Endometrium (tissue), 2 donors: ENCODE data around the gene HES3.

Source experiments
- FAIRE-seq: peaks from 2 replicates; lab custom pipeline; 2012; peaks lifted over from hg19 to GRCh38; lab: Jason Lieb, UNC
- donor health status: control.
- donor health status: control.

The HES3 gene

GRCh38 chr1:6245869-6246496 lies 2.0 kb downstream of the HES3 start:
- no peak for FAIRE-seq

GRCh38 chr1:6246497-6247467 lies 2.8 kb downstream of the HES3 start:
- no peak for FAIRE-seq

DNA sequence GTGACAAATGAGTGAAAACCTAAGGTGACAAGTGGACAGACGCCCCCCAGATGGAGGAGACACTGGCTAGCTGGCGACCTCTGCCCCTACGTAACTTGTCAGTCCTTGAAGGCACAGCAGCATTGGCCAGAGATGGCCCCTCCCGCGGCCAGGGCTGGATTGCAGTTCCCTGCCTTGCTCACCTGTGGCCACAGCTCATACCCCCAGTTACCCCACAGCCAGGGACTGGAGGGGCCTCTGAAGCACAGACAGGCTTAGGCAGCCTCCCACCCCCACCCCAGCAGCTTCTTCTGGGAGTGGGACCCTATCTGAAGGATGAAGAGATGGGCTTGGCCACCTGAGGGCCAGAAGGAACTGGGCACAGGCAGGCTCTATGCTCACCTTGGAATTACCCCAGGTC lies 3.7 kb downstream of the HES3 start:
- no peak for FAIRE-seq

- FAIRE-seq: no peak
These were observed 4.3 kb downstream of the HES3 start for GRCh38 chr1:6248161-6248776.

DNA sequence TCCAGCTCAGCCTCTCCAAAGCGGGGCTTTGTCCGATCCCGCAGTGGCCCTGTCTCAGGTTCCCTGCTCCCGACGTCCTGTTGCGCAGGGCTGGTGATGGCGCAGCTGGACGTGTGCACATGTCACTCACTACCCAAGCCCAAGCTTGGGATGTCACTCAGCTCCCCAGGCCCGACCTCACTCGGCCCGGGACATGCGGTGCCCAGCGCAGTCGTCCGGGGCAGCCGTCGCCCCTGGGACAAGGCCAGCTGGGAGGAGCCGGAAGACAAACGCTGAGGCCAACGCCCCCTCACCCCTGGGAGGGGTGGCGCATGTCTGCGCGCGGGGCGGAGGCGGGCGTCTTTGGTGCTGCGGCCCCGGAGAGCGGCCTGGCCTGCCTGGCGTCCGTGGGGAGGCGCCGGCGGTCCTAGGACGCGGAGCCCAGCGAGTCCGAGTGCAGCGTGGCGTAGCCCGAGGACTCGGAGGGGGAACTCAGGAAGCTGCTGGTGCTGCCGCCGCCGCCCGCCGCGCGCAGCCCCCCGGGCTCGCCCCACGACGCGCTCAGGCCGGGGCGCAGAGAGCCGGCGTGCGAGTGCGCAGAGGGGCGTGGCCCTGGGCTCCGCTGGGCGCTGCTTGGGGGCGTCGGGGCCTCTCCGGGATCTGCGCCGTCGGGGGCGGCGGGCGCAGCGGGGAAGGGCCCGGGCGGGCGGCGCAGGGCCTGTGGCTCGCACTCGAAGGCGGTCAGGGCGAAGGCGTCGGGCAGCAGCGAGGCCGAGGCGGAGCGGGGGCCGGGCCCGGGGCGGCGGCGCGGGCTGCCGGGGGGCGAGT lies 5.2 kb downstream of the HES3 start:
- no peak for FAIRE-seq

DNA sequence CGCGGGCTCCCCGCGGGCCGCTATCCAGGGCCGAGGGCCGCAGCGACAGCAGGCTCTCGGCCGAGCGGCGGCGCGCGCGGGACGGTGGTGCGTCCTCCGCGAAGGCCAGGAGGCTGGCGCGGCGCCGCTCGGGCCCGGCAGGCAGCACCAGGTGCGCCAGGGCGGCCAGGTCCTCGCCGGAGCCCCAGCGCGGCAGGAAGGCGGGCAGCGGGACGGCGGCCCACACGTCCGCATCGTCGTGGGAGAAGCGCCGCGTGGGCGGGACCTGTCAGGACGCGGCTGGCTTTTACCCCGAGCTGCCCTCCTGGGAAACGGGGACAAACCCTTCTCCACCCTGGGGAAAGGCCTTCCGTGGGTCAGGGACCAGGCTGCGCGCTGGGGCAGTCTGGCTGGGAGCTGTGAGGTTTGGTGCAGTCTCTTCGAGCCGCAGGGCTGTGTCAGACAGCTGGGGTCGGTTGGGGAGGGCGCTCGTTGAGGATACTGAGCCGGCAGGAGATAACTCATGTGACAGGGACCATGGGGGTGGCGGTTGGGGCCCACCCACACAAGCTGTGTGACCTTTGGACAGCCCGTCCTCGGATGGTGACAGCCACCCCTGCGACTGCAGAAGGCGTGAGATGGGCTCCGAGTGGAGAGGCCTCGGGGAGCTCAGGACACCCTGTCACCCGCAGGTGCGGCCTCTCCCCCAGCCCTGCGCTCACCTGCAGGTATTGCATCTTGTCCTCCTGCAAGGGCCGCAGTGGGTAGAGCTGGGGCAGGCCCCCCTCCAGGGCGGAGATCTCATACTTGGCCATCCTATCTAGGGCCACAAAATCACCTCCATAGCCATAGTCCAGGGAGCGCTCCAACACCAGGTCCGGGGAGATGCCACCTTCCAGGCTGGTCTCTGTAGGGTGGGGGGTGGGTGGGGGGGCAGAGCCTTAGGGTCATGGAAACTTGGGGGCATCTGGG lies 6.0 kb downstream of the HES3 start:
- no peak for FAIRE-seq

DNA sequence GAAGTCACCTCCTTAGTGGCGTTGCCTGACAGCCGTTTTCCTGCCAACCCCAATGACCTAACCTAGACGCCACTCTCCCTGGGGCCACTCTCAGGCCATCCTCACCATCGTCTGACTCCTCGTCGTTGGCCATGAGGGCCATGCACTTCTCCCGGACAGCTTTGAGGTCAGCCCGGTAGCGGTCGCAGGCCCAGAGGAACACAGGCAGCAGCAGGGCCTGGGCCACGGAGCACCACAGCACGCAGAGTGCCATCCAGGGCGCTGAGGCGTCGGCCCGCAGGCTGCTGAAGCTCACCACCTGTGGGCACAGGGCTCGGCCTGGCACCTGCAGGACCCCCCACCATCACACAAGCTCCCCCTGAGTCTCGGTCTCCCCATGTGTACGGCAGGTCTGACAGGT lies 7.3 kb downstream of the HES3 start:
- FAIRE-seq: no peak

DNA sequence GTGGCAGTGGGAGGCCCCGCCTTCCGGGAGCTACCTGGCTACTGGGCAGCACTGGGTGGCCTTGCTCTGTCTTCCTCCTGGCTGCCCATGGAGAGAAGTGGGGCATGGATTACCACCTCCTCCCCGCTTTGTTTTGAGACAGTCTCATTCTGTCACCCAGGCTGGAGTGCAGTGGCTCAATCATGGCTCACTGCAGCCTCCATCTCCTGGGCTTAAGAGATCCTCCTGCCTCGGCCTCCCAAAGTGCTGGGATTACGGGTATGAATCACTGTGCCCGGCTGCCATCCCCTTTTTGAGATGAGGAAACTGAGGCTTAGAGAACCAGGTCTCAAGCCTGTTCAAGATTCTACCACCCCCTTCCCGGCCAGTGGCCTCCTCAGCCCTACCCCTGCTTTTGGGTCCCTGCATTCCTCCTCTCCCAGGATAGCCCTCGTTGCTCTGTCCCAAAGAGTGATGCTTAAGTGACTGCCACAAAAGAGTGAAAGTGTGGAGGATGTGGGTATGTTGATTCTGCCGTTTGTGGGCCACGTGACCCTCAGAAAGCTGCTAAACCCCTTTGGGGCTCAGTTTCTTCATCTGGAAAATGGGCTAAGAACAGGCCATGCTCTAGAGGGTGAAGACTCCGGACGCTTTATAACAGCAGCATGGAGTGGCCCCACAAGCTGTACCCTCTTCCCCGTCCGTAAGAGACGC lies 7.8 kb downstream of the HES3 start:
- no peak for FAIRE-seq

GRCh38 chr1:6252374-6252710 lies 8.4 kb downstream of the HES3 start:
- FAIRE-seq: no peak

DNA sequence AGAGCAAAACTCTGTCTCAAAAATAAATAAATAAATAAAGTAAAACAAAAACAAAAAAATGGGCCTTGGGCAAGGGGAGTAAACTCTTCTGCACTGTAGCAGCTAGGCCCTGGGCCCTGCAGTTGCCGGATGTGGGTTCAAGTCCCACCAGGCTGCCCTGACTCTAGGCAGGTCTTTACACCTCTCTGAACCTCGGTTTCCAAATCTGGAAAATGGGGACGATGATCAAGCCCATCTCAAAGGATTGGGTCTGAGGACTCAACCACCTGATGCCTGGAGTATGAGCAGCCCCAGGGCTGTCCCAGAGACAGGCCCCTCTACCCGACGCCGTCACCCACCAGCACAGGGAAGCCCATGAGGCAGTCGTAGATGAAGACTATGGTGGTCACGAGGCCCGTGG lies 9.4 kb downstream of the HES3 start:
- FAIRE-seq: no peak

DNA sequence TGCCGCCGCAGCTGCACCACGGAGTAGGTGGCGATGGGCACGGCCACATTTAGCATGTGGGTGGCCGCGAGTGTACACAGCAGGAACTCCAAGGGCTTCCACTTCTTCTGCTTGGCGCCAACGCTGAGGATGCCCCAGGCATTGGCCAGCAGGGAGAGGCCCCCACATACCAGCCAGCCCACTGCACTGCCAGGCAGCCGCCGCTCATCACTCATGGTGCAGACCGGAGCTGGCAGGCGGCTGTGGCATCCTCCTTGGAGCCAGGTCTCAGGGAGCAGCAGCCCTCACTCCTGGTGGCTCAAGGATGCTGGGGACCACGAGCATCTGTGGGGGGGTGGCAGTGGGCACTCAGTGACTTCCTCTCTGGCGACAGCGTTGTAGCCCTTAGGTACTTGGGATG lies 10.7 kb downstream of the HES3 start:
- no peak for FAIRE-seq

DNA sequence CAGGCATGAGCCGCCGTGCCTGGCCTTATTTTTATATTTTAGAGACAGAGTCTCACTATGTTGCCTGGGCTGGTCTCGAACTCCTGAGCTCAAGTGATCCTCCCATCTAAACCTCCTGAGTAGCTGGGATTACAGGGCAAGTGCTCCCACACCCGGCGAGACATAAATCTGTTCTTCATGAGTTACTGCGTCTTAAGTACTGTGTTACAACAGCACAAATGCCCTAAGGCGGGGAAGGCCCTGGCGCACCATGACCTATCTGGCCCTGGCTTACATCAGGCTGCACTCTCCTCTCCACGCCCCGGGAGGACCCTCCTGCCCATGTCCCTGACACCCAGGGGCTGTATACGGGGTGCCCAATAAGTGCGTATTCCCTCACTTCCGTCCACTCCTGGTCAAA lies 12.7 kb downstream of the HES3 start:
- FAIRE-seq: no peak

DNA sequence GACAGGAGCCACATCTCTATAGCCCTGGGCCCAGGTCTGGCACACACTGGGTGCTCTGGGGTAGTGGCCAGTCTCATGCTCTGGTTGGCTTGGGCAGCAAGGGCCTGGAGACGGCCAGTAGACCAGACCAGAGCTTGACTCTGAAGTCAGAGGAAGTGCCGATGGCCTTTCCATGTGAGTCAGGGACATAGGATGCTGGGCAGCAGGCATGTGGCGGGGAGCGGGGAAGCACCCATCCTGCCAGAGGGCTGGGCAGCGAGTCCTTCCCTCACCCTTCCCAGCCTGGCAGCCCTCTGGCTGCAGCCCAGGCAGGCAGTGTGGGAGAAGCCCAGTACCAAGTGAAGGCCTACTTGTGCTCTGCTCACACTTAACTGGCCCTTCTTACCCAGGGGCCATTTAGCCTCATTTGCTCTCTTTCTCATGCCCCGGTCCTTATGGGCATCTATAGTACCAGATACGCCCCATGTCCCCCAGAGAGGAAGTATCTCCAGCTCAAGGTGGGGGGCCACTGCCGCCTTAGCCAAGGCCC lies 13.6 kb downstream of the HES3 start:
- no peak for FAIRE-seq

GRCh38 chr1:6258675-6259074 lies 14.7 kb downstream of the HES3 start:
- no peak for FAIRE-seq

- FAIRE-seq: no peak
These were observed 15.7 kb downstream of the HES3 start for GRCh38 chr1:6259491-6260362.

GRCh38 chr1:6260433-6260934 lies 16.5 kb downstream of the HES3 start:
- FAIRE-seq: no peak

DNA sequence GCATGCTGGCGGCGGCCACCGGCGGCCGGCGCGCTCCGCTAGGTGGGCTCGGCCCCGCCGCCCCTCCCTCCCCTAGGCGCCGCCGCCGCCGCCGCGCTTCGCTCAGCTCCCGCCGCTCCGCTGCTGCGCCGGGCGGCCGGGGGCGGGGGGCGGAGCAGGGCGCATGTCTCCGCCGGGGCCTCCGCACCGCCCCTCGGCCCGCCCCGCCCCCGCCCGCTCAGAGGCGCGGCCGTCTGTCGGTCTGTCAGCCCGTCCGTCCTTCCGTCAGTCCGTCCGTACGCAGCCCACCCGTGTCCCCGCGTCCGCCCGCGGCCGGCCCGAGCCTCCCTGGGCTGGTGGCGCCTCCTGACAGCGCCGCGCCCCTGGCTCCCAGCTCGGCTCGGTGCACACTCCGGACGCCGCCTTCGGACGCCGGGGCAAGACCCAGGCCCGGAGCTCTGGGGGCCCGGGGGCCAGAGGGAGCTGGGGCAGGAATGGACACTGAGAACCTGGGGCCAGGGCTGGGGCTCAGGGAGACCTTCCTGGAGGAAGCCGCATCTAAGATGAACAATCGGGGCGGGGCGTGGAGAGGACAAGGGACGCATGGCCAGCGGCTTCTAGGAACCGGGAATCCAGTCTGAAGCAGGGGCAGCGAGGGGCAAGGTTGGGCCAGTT lies 17.1 kb downstream of the HES3 start, which contains the start of gene GPR153:
TSS of gene GPR153 (minus strand) at position 138 of the 654 bp plus-strand sequence. CDS start 6,193 bp downstream, outside the sequence.
- no peak for FAIRE-seq

- FAIRE-seq: no peak
These were observed 17.6 kb downstream of the HES3 start for GRCh38 chr1:6261615-6261995.
